Measurements from ENCODE around the gene BOC. TPM values are rescaled to one million over a fixed set of nuclear protein-coding genes. Genes with fewer than 3 reads are reported as not detected.

Gene BOC
- total and polyA plus RNA-seq, 2 donors from 2014 or later, result 6.1 to 22.2 TPM

DNA sequence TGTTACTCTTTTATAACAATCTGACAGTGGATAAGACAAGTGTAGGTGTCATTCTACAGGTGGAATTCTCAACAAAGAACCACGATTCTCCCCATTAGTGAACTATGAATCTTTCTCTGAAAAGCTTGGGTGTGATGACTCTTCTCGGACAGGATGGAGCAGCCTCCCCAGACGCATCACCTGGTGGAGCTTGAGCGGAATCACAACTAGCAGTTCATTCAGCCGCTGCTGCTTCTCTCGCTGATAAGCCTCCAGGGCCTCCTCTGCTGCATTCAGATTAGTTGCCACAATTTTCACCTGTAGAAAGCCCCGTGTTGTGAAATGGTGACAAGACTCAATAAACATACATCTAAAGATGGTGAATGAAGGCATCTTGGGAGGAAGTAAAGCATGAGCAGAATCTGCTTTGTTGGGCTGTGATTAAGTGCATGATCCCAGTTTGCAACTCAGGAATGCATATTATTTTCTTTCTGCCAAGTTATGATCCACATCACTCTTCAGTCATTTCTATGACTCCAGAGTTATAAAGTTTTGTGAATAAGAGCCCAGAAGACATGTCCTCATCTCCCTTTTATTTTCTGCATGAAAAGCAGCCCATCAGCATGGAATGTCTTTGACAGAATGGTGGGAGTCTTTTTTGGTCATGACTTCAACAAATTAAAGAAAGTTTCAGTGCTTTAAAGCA, 93.6 kb downstream of the BOC start:
- Histone ChIP-seq H3K4me3 (ENCODE audit: low read length in 3 of 3) (no peak overlapping the region), H3K27me3 (ENCODE audit: control insufficient read depth, insufficient read depth, low read length) (no peaks in the 10 kb centered on the region), H3K4me1 (ENCODE audit: control insufficient read depth in 2 of 3, insufficient read depth in 2 of 3, low read depth in 1 of 3, low read length in 3 of 3) (no peaks in the 10 kb centered on the region), H3K9me3 (ENCODE audit: control insufficient read depth in 2 of 3, insufficient read depth in 1 of 3, low read length in 3 of 3) (no peaks in the 10 kb centered on the region), H3K9ac (ENCODE audit: low read length in 3 of 3) (no peak overlapping the region), H3K27ac (ENCODE audit: low read depth in 2 of 2, low read length in 2 of 2) (no peak overlapping the region), H3K36me3 (ENCODE audit: control insufficient read depth in 2 of 3, insufficient read depth in 3 of 3, low read length in 3 of 3) (peaks cover 0 to 3% (median 2%) of the 10 kb centered on the region in 3 donors)
- no peak for TF ChIP-seq CTCF (IDR thresholded peaks at IDR 0.05; ENCODE audit: borderline replicate concordance, extremely low read depth, insufficient read depth)
- intact Hi-C loops (cut with DNase I), result no loop called here
- FAIRE-seq (no peak), DNase-seq (no peak)

DNA sequence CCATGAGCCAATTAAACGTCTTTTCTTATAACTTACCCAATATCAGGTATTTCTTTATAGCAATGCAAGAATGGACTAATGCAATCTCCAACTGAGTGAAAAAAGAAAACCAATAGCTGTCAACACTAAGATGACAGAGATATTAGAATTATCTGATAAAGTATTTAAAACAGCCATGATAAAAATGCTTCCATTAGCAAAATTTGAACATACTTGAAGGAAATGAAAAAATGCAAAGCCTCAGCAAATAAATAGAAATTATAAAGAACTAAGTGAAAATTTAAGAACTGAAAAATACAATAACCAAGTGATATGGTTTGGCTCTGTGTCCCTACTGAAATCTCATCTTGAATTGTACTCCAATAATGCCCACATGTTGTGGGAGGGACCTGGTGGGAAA, 99.6 kb downstream of the BOC start:
- Histone ChIP-seq H3K27me3 (ENCODE audit: control insufficient read depth, insufficient read depth, low read length) (no peaks in the 10 kb centered on the region), H3K4me3 (ENCODE audit: low read length in 3 of 3) (no peak overlapping the region), H3K9me3 (ENCODE audit: control insufficient read depth in 2 of 3, insufficient read depth in 1 of 3, low read length in 3 of 3) (peaks cover 0 to 11% (median 0%) of the 10 kb centered on the region in 3 donors), H3K9ac (ENCODE audit: low read length in 3 of 3) (no peak overlapping the region), H3K36me3 (ENCODE audit: control insufficient read depth in 2 of 3, insufficient read depth in 3 of 3, low read length in 3 of 3) (no peaks in the 10 kb centered on the region), H3K4me1 (ENCODE audit: control insufficient read depth in 2 of 3, insufficient read depth in 2 of 3, low read depth in 1 of 3, low read length in 3 of 3) (no peaks in the 10 kb centered on the region), H3K27ac (ENCODE audit: low read depth in 2 of 2, low read length in 2 of 2) (no peak overlapping the region)
- intact Hi-C loops (cut with DNase I), result no loop called here
- DNase-seq (no peak), FAIRE-seq (no peak)
- no peak for TF ChIP-seq CTCF (IDR thresholded peaks at IDR 0.05; ENCODE audit: borderline replicate concordance, extremely low read depth, insufficient read depth)

- DNase-seq (no peak), FAIRE-seq (no peak)
- Histone ChIP-seq H3K9ac (ENCODE audit: low read length in 3 of 3) (no peak overlapping the region), H3K4me3 (ENCODE audit: low read length in 3 of 3) (no peak overlapping the region), H3K9me3 (ENCODE audit: control insufficient read depth in 2 of 3, insufficient read depth in 1 of 3, low read length in 3 of 3) (peaks cover 0 to 14% (median 0%) of the 10 kb centered on the region in 3 donors), H3K36me3 (ENCODE audit: control insufficient read depth in 2 of 3, insufficient read depth in 3 of 3, low read length in 3 of 3) (no peaks in the 10 kb centered on the region), H3K27me3 (ENCODE audit: control insufficient read depth, insufficient read depth, low read length) (no peaks in the 10 kb centered on the region), H3K27ac (ENCODE audit: low read depth in 2 of 2, low read length in 2 of 2) (no peak overlapping the region), H3K4me1 (ENCODE audit: control insufficient read depth in 2 of 3, insufficient read depth in 2 of 3, low read depth in 1 of 3, low read length in 3 of 3) (no peaks in the 10 kb centered on the region)
- TF ChIP-seq CTCF (IDR thresholded peaks at IDR 0.05; ENCODE audit: borderline replicate concordance, extremely low read depth, insufficient read depth), result no peak
- intact Hi-C loops (cut with DNase I), result no loop called here
These were observed 101.1 kb downstream of the BOC start for GRCh38 chr3:113312416-113312815.

- Histone ChIP-seq H3K27me3 (ENCODE audit: control insufficient read depth, insufficient read depth, low read length) (no peaks in the 10 kb centered on the region), H3K36me3 (ENCODE audit: control insufficient read depth in 2 of 3, insufficient read depth in 3 of 3, low read length in 3 of 3) (no peaks in the 10 kb centered on the region), H3K4me3 (ENCODE audit: low read length in 3 of 3) (no peak overlapping the region), H3K9me3 (ENCODE audit: control insufficient read depth in 2 of 3, insufficient read depth in 1 of 3, low read length in 3 of 3) (peaks cover 0 to 14% (median 0%) of the 10 kb centered on the region in 3 donors), H3K4me1 (ENCODE audit: control insufficient read depth in 2 of 3, insufficient read depth in 2 of 3, low read depth in 1 of 3, low read length in 3 of 3) (no peaks in the 10 kb centered on the region), H3K27ac (ENCODE audit: low read depth in 2 of 2, low read length in 2 of 2) (no peak overlapping the region), H3K9ac (ENCODE audit: low read length in 3 of 3) (no peak overlapping the region)
- no peak for TF ChIP-seq CTCF (IDR thresholded peaks at IDR 0.05; ENCODE audit: borderline replicate concordance, extremely low read depth, insufficient read depth)
- DNase-seq (no peak), FAIRE-seq (no peak)
- intact Hi-C loops (cut with DNase I), result no loop called here
These were observed 103.6 kb downstream of the BOC start for GRCh38 chr3:113314923-113315322.

All from kidney (tissue), 14 donors.